HEK293T (cell line): ENCODE measurements around the gene BMP2.

ENCODE experiments used
- BHLHE40 ChIP-seq: fragments of 450-650 bp; IDR thresholded peaks from 2 replicates; pipeline ENCODE4 v1.6.1; 2016; ENCODE audit warnings: mild to moderate bottlenecking, moderate library complexity, borderline replicate concordance
- CTBP1 ChIP-seq: fragments of 450-650 bp; IDR thresholded peaks from 2 replicates; pipeline ENCODE4 v1.6.1; 2016; ENCODE audit warnings: borderline replicate concordance
- FOXA1 ChIP-seq: fragments of 450-650 bp; IDR thresholded peaks from 2 replicates; pipeline ENCODE4 v1.6.1; 2016; ENCODE audit warnings: mild to moderate bottlenecking
- ZNF384 ChIP-seq: fragments of 450-650 bp; IDR thresholded peaks from 2 replicates; pipeline ENCODE4 v1.6.1; 2016

DNA sequence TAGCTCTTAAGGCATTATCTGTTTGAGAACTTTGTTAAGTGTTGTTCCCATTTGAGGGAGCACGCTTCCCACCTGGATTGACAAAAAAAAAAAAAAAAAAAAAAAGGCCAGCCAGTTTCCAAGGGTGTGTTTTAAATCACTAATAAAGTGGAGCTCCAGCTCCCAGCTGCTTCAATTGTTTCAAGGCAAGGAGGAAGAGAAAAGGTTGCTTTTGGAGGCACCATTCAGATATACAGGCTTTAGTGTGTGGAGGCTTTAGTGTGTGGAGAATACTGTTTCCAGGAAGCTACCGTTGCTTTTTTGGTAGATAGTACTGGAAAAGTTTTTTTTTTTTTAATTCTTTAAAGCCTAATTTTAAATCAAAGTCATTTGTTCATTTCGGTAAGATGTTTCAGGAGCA is 17.3 kb downstream of the BMP2 start:
- TF ChIP-seq ZNF384 (no peak), FOXA1 (no peak), CTBP1 (no peak), BHLHE40 (no peak)
